Upper lobe of left lung (tissue), 6 donors: ENCODE measurements around the gene FAM180A. TPM values are rescaled to one million over a fixed set of nuclear protein-coding genes. Genes with fewer than 3 reads are reported as not detected.

Experiments
- ATAC-seq, 2 donors: fragments of 200-7000 bp; cut with Tn5 transposase; one replicate each; pipeline ENCODE4 v1.9.1; 2022; ENCODE audit warnings: mild to moderate bottlenecking in 2 of 2, moderate library complexity in 2 of 2; ENCODE audit not compliant: low FRiP score in 2 of 2
- DNase-seq, 2 donors: peaks; one replicate each; pipeline ENCODE4 v3.0.0-alpha.2; 2019 to 2020
- H3K27ac ChIP-seq, 4 donors: fragments of 200-600 bp; sonication (generic); one replicate each; pipeline ENCODE4 v1.5.1; 2016 to 2019
- H3K27me3 ChIP-seq, 4 donors: fragments of 200-600 bp; sonication (generic); one replicate each; pipeline ENCODE4 v1.5.1; 2017 to 2019
- H3K36me3 ChIP-seq, 4 donors: fragments of 200-600 bp; sonication (generic); one replicate each; pipeline ENCODE4 v1.5.1; 2016 to 2019
- H3K4me1 ChIP-seq, 4 donors: fragments of 200-600 bp; sonication (generic); one replicate each; pipeline ENCODE4 v1.5.1; 2018 to 2019
- H3K4me3 ChIP-seq, 4 donors: fragments of 200-600 bp; sonication (generic); one replicate each; pipeline ENCODE4 v1.5.1; 2017 to 2019; ENCODE audit warnings: mild to moderate bottlenecking in 2 of 4, moderate library complexity in 1 of 4
- H3K9me3 ChIP-seq, 4 donors: fragments of 200-600 bp; sonication (generic); one replicate each; pipeline ENCODE4 v1.5.1; 2018 to 2019
- CTCF ChIP-seq, 6 experiments: fragments of 450-650 bp in 4 of 6; fragments of 200-600 bp in 2 of 6; sonication (generic) in 2 of 6; IDR thresholded peaks; one replicate each; pipeline ENCODE4 v1.5.1; 2016 to 2019; ENCODE audit warnings: antibody characterized with exemption in 6 of 6
- EP300 ChIP-seq, 4 donors: sonication (generic); formaldehyde crosslinking; IDR thresholded peaks; one replicate each; pipeline ENCODE4 v1.5.1; 2017; ENCODE audit warnings: antibody characterized with exemption in 4 of 4, control low read depth in 2 of 4
- POLR2A ChIP-seq, 4 donors: fragments of 450-650 bp; IDR thresholded peaks; one replicate each; pipeline ENCODE4 v1.5.1; 2016 to 2017; ENCODE audit warnings: antibody characterized with exemption in 4 of 4, mild to moderate bottlenecking in 2 of 4
- POLR2AphosphoS5 ChIP-seq, 2 donors: sonication (generic); formaldehyde crosslinking; IDR thresholded peaks; one replicate each; pipeline ENCODE4 v1.5.1; 2017; ENCODE audit warnings: antibody characterized with exemption in 2 of 2
- WGBS, 2 donors: methylation state at CpG; one replicate each; pipeline ENCODE4 v1.1.5; 2017 to 2018; 5-methylcytosine and 5-hydroxymethylcytosine counted together
- total RNA-seq, 6 donors: library from RNA; depleted of rRNA in 4 of 6; stranded (reverse); fragments of >200 nt in 4 of 6; gene quantifications; one replicate each; pipeline versions ENCODE4 v1.1.0 to v1.2.1, GENCODE V29; 2016 to 2021
- donor health status: DM: no; HTN: no; CAD: no; lungs with moderate emphysema.
- donor health status: DM: no; HTN: yes; CAD: no; lungs with severe emphysema.

The FAM180A gene
- total RNA-seq, 6 donors from 2014 or later: 1.0 to 4.8 (median 2.5) TPM; not detected in 2

- TF ChIP-seq CTCF (IDR thresholded peaks at IDR 0.05): no peak
- TF ChIP-seq EP300 (IDR thresholded peaks at IDR 0.05): no peak
- TF ChIP-seq POLR2AphosphoS5 (IDR thresholded peaks at IDR 0.05): no peak
- TF ChIP-seq POLR2A (IDR thresholded peaks at IDR 0.05): no peak
- H3K4me3 ChIP-seq: no peak overlapping the region
- no peak overlapping the region for H3K27ac ChIP-seq
- no peaks in the 10 kb centered on the region for H3K9me3 ChIP-seq
- H3K27me3 ChIP-seq: no peaks in the 10 kb centered on the region
- 85 to 87% methylated on average over 18 to 20 of the region's 20 CpGs for WGBS, 2 donors
- H3K4me1 ChIP-seq: peaks cover 0 to 6% (median 3%) of the 10 kb centered on the region in 4 donors
- H3K36me3 ChIP-seq: no peaks in the 10 kb centered on the region
- DNase-seq (peak in 1 of 2 donors; percentile 76), ATAC-seq (peak in 1 of 2 donors; percentile 35)
Measured at GRCh38 chr7:135714534-135715009, 34.0 kb downstream of the FAM180A start.

GRCh38 chr7:135713836-135714470 is 34.7 kb downstream of the FAM180A start:
- H3K27ac ChIP-seq: no peak overlapping the region
- no peak overlapping the region for H3K4me3 ChIP-seq
- no peaks in the 10 kb centered on the region for H3K27me3 ChIP-seq
- WGBS, 2 donors: 85 to 89% methylated on average over 2 to 4 of the region's 4 CpGs
- no peaks in the 10 kb centered on the region for H3K36me3 ChIP-seq
- DNase-seq: no peak
- no peaks in the 10 kb centered on the region for H3K9me3 ChIP-seq
- peaks cover 0 to 6% (median 3%) of the 10 kb centered on the region in 4 donors for H3K4me1 ChIP-seq
- TF ChIP-seq POLR2A (IDR thresholded peaks at IDR 0.05) (no peak), EP300 (IDR thresholded peaks at IDR 0.05) (no peak), POLR2AphosphoS5 (IDR thresholded peaks at IDR 0.05) (no peak), CTCF (IDR thresholded peaks at IDR 0.05) (no peak)
- ATAC-seq: no peak

GRCh38 chr7:135712796-135713195 is 35.8 kb downstream of the FAM180A start:
- DNase-seq: no peak
- WGBS, 2 donors: 49 to 56% methylated on average over 7 of the region's 7 CpGs
- no peak overlapping the region for H3K4me3 ChIP-seq
- peaks cover 0 to 6% (median 3%) of the 10 kb centered on the region in 4 donors for H3K4me1 ChIP-seq
- no peak for ATAC-seq
- no peaks in the 10 kb centered on the region for H3K27me3 ChIP-seq
- no peaks in the 10 kb centered on the region for H3K9me3 ChIP-seq
- TF ChIP-seq EP300 (IDR thresholded peaks at IDR 0.05): no peak
- TF ChIP-seq POLR2AphosphoS5 (IDR thresholded peaks at IDR 0.05): no peak
- TF ChIP-seq POLR2A (IDR thresholded peaks at IDR 0.05): no peak
- no peak for TF ChIP-seq CTCF (IDR thresholded peaks at IDR 0.05)
- no peaks in the 10 kb centered on the region for H3K36me3 ChIP-seq
- no peak overlapping the region for H3K27ac ChIP-seq

- ATAC-seq: no peak
- Histone ChIP-seq H3K27ac (no peak overlapping the region), H3K27me3 (no peaks in the 10 kb centered on the region), H3K9me3 (no peaks in the 10 kb centered on the region), H3K36me3 (no peaks in the 10 kb centered on the region), H3K4me3 (no peak overlapping the region), H3K4me1 (peaks cover 0 to 10% (median 3%) of the 10 kb centered on the region in 4 donors)
- no peak for TF ChIP-seq POLR2AphosphoS5 (IDR thresholded peaks at IDR 0.05)
- TF ChIP-seq CTCF (IDR thresholded peaks at IDR 0.05): no peak
- no peak for TF ChIP-seq EP300 (IDR thresholded peaks at IDR 0.05)
- TF ChIP-seq POLR2A (IDR thresholded peaks at IDR 0.05): no peak
- WGBS, 2 donors: 65 to 77% methylated on average over 4 of the region's 4 CpGs
- no peak for DNase-seq
Measured at GRCh38 chr7:135712182-135712782, 36.3 kb downstream of the FAM180A start.
